Measurements from ENCODE around the gene SLC38A9. TPM values are rescaled to one million over a fixed set of nuclear protein-coding genes. Genes with fewer than 3 reads are reported as not detected.
"Not testable (repeated sequence)": the region's sequence is repeated elsewhere in the genome, so short reads cannot be mapped to it uniquely, and the experiment has no call there.

The SLC38A9 gene
- total and polyA plus RNA-seq, 2 donors (not counting 1 experiment from before 2014, with no cell fraction given), result 23.4 to 36.3 TPM

GRCh38 chr5:55720188-55720703 lies 8.1 kb upstream of the SLC38A9 start:
- H4K20me1 ChIP-seq (ENCODE audit: control insufficient read depth, insufficient read depth, low read length, poor library complexity, severe bottlenecking), result no peaks in the 10 kb centered on the region
- no peak for TF ChIP-seq EZH2 (IDR thresholded peaks at IDR 0.05; ENCODE audit: borderline replicate concordance, insufficient read depth, low read depth, low read length, poor library complexity, severe bottlenecking)
- no peak for TF ChIP-seq CTCF (IDR thresholded peaks at IDR 0.05)
- H3K4me3 Mint-ChIP-seq, result no peak overlapping the region
- H3K4me1 ChIP-seq (ENCODE audit: control insufficient read depth in 2 of 2, insufficient read depth in 2 of 2, low read length in 2 of 2), result no peaks in the 10 kb centered on the region
- intact Hi-C loops (cut with micrococcal nuclease), result no loop called here
- H3K9me3 ChIP-seq (ENCODE audit: control extremely low read depth in 1 of 3, control insufficient read depth in 2 of 3, insufficient read depth in 1 of 3, low read length in 2 of 3), result peaks cover 0 to 4% (median 0%) of the 10 kb centered on the region in 3 donors
- H3K4me3 ChIP-seq (ENCODE audit: control extremely low read depth in 1 of 5, extremely low read depth in 1 of 5, insufficient read depth in 1 of 5, low read depth in 2 of 5, low read length in 4 of 5), result no peak overlapping the region
- ChIA-PET POLR2A (no interaction called here), CTCF (interaction anchor here (0.6 to 1.2 kb wide), 4 partner anchors 10 to 778 kb away, joined by 3 to 4 read pairs (median 4); no protein-coding TSS in a partner anchor)
- H3K9ac ChIP-seq (ENCODE audit: low read length), result no peak overlapping the region
- H3K27ac Mint-ChIP-seq, result no peak overlapping the region
- 100% methylated on average over 1 of the region's 3 CpGs for WGBS (ENCODE audit: insufficient coverage)
- H2AFZ ChIP-seq (ENCODE audit: insufficient read depth, low read depth, low read length, poor library complexity, severe bottlenecking), result no peak overlapping the region
- ATAC-seq (ENCODE audit: low read depth), result no peak
- no peak overlapping the region for H3K27ac ChIP-seq (ENCODE audit: low read length in 2 of 2)
- H3K4me1 Mint-ChIP-seq, result peaks cover 13% of the 10 kb centered on the region
- H3K36me3 ChIP-seq (replicated peaks in 1 of 2; ENCODE audit: control extremely low read depth in 1 of 2, control insufficient read depth in 1 of 2, extremely low read depth in 1 of 2, insufficient read depth in 2 of 2, low read length in 1 of 2), result no peaks in the 10 kb centered on the region
- no peaks in the 10 kb centered on the region for H3K79me2 ChIP-seq (ENCODE audit: control insufficient read depth, insufficient read depth, low read length)
- peaks cover 2% of the 10 kb centered on the region for H3K27me3 Mint-ChIP-seq
- peaks cover 2% of the 10 kb centered on the region for H3K9me3 Mint-ChIP-seq (ENCODE audit: insufficient read depth)
- no peaks in the 10 kb centered on the region for H3K27me3 ChIP-seq (replicated peaks in 1 of 4; ENCODE audit: control extremely low read depth in 1 of 4, control insufficient read depth in 3 of 4, insufficient read depth in 4 of 4, low read length in 3 of 4)
- no peak for DNase-seq
- H3K4me2 ChIP-seq (replicated peaks; ENCODE audit: low read depth, low read length, poor library complexity, severe bottlenecking), result no peak overlapping the region

GRCh38 chr5:55719026-55719425 lies 6.9 kb upstream of the SLC38A9 start:
- H3K4me3 ChIP-seq (ENCODE audit: control extremely low read depth in 1 of 5, extremely low read depth in 1 of 5, insufficient read depth in 1 of 5, low read depth in 2 of 5, low read length in 4 of 5); H3K4me1 ChIP-seq (ENCODE audit: control insufficient read depth in 2 of 2, insufficient read depth in 2 of 2, low read length in 2 of 2); CTCF ChIA-PET; H3K9me3 Mint-ChIP-seq (ENCODE audit: insufficient read depth); H3K79me2 ChIP-seq (ENCODE audit: control insufficient read depth, insufficient read depth, low read length); H3K27ac ChIP-seq (ENCODE audit: low read length in 2 of 2); H3K9me3 ChIP-seq (ENCODE audit: control extremely low read depth in 1 of 3, control insufficient read depth in 2 of 3, insufficient read depth in 1 of 3, low read length in 2 of 3); H3K4me2 ChIP-seq (replicated peaks; ENCODE audit: low read depth, low read length, poor library complexity, severe bottlenecking); H3K9ac ChIP-seq (ENCODE audit: low read length); H2AFZ ChIP-seq (ENCODE audit: insufficient read depth, low read depth, low read length, poor library complexity, severe bottlenecking); ATAC-seq (ENCODE audit: low read depth); H3K27me3 ChIP-seq (replicated peaks in 1 of 4; ENCODE audit: control extremely low read depth in 1 of 4, control insufficient read depth in 3 of 4, insufficient read depth in 4 of 4, low read length in 3 of 4); DNase-seq; POLR2A ChIA-PET; H4K20me1 ChIP-seq (ENCODE audit: control insufficient read depth, insufficient read depth, low read length, poor library complexity, severe bottlenecking); H3K27me3 Mint-ChIP-seq; H3K36me3 ChIP-seq (replicated peaks in 1 of 2; ENCODE audit: control extremely low read depth in 1 of 2, control insufficient read depth in 1 of 2, extremely low read depth in 1 of 2, insufficient read depth in 2 of 2, low read length in 1 of 2); H3K4me3 Mint-ChIP-seq; H3K27ac Mint-ChIP-seq: not testable (repeated sequence)
- intact Hi-C loops (cut with micrococcal nuclease), result loop anchor here (10.0 kb wide), 1 partner anchor 1404 kb away; the partner anchor contains the start of gene ARL15
- H3K4me1 Mint-ChIP-seq, result peaks cover 13% of the 10 kb centered on the region
- no CpG with 5 or more reads among the region's 2 CpGs for WGBS (ENCODE audit: insufficient coverage)

All from B cell (primary cell).